Esophagus (tissue), 2 donors: Measurements from ENCODE around the gene SLC2A9. TPM values are rescaled to one million over a fixed set of nuclear protein-coding genes. Genes with fewer than 3 reads are reported as not detected.

Experiments used
- H3K27ac ChIP-seq, 2 donors: one replicate each; pipeline ENCODE4 v1.5.1; 2013; ENCODE audit warnings: low read depth in 2 of 2, mild to moderate bottlenecking in 2 of 2, inconsistent platforms in 1 of 2, low read length in 1 of 2, moderate library complexity in 1 of 2
- H3K27me3 ChIP-seq, 2 donors: one replicate each; pipeline ENCODE4 v1.6.1; 2013; ENCODE audit warnings: low read length in 2 of 2, control low read depth in 1 of 2, mild to moderate bottlenecking in 1 of 2; ENCODE audit not compliant: insufficient read depth in 2 of 2, control insufficient read depth in 1 of 2
- H3K36me3 ChIP-seq, 2 donors: one replicate each; pipeline ENCODE4 v1.6.1; 2013; ENCODE audit warnings: low read length in 1 of 2; ENCODE audit not compliant: control insufficient read depth in 2 of 2, insufficient read depth in 2 of 2
- H3K4me1 ChIP-seq, 2 donors: one replicate each; pipeline ENCODE4 v1.6.1; 2013; ENCODE audit warnings: low read length in 1 of 2; ENCODE audit not compliant: control insufficient read depth in 2 of 2, insufficient read depth in 2 of 2
- H3K4me3 ChIP-seq, 2 donors: one replicate each; pipeline ENCODE4 v1.5.1; 2013; ENCODE audit warnings: low read length in 2 of 2, mild to moderate bottlenecking in 2 of 2, low read depth in 1 of 2, moderate library complexity in 1 of 2
- H3K9me3 ChIP-seq, 2 donors: one replicate each; pipeline ENCODE4 v1.6.1; 2013; ENCODE audit warnings: mild to moderate bottlenecking in 2 of 2, low read depth in 1 of 2, low read length in 1 of 2, moderate library complexity in 1 of 2; ENCODE audit not compliant: control insufficient read depth in 2 of 2, insufficient read depth in 1 of 2
- WGBS, 2 donors: extraction: QIAGEN DNeasy Blood & Tissue Kit; methylation state at CpG; one replicate each; pipeline ENCODE4 v1.1.7; 2013; 5-methylcytosine and 5-hydroxymethylcytosine counted together
- polyA plus RNA-seq, 2 donors: library from polyadenylated mRNA; stranded (reverse); fragments of 200-250 nt; gene quantifications; one replicate each; pipeline ENCODE4 v1.2.3, GENCODE V29; 2013
- donor health status: healthy with polysubstance abuse.
- donor health status: Bipolar disorder and iron deficiency.

SLC2A9 gene
- polyA plus RNA-seq, 2 donors, result 4.1 to 5.8 TPM

- no peak overlapping the region for H3K4me3 ChIP-seq
- H3K36me3 ChIP-seq, result no peaks in the 10 kb centered on the region
- H3K4me1 ChIP-seq, result no peaks in the 10 kb centered on the region
- no peak overlapping the region for H3K27ac ChIP-seq
- 71 to 72% methylated on average over 4 of the region's 4 CpGs for WGBS, 2 donors
- H3K9me3 ChIP-seq, result no peaks in the 10 kb centered on the region
- H3K27me3 ChIP-seq, result no peaks in the 10 kb centered on the region
These were observed 126.0 kb downstream of the SLC2A9 start for GRCh38 chr4:9895333-9895705.

GRCh38 chr4:9894644-9895332 is 126.5 kb downstream of the SLC2A9 start:
- Histone ChIP-seq H3K27ac (no peak overlapping the region), H3K27me3 (no peaks in the 10 kb centered on the region), H3K36me3 (no peaks in the 10 kb centered on the region), H3K9me3 (no peaks in the 10 kb centered on the region), H3K4me1 (no peaks in the 10 kb centered on the region), H3K4me3 (no peak overlapping the region)
- 69 to 71% methylated on average over 3 of the region's 3 CpGs for WGBS, 2 donors

- H3K4me3 ChIP-seq, result no peak overlapping the region
- WGBS, 2 donors, result 71 to 79% methylated on average over 8 of the region's 8 CpGs
- no peaks in the 10 kb centered on the region for H3K4me1 ChIP-seq
- no peak overlapping the region for H3K27ac ChIP-seq
- no peaks in the 10 kb centered on the region for H3K36me3 ChIP-seq
- H3K9me3 ChIP-seq, result no peaks in the 10 kb centered on the region
- H3K27me3 ChIP-seq, result no peaks in the 10 kb centered on the region
These were observed 127.8 kb downstream of the SLC2A9 start for GRCh38 chr4:9893329-9894108.

DNA sequence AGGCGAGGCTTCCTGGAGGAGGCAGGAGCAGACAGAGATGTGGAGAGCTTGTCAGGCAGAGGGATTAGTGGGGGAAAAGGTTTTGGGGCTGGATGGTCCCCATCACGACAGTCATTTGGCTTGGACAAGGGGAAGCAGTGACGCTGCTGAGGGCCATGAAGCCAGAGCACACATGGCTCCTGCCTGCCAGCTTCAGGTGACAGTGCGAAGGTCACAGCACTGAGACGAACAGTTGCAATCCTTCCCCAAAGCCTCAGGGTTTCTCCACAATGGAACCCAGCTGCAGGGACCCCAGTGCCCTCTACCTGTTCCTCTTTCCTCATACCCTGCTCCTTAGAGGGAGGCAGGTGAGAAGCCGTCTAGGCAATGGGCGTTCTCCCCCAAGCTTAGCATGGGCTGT is 129.6 kb downstream of the SLC2A9 start:
- 82 to 92% methylated on average over 7 of the region's 7 CpGs for WGBS, 2 donors
- Histone ChIP-seq H3K27ac (no peak overlapping the region), H3K4me3 (no peak overlapping the region), H3K36me3 (no peaks in the 10 kb centered on the region), H3K4me1 (no peaks in the 10 kb centered on the region), H3K9me3 (no peaks in the 10 kb centered on the region), H3K27me3 (no peaks in the 10 kb centered on the region)

GRCh38 chr4:9891056-9891455 is 130.2 kb downstream of the SLC2A9 start:
- Histone ChIP-seq H3K27ac (no peak overlapping the region), H3K27me3 (no peaks in the 10 kb centered on the region), H3K4me1 (no peaks in the 10 kb centered on the region), H3K36me3 (no peaks in the 10 kb centered on the region), H3K4me3 (no peak overlapping the region), H3K9me3 (no peaks in the 10 kb centered on the region)
- 71 to 73% methylated on average over 7 of the region's 7 CpGs for WGBS, 2 donors

DNA sequence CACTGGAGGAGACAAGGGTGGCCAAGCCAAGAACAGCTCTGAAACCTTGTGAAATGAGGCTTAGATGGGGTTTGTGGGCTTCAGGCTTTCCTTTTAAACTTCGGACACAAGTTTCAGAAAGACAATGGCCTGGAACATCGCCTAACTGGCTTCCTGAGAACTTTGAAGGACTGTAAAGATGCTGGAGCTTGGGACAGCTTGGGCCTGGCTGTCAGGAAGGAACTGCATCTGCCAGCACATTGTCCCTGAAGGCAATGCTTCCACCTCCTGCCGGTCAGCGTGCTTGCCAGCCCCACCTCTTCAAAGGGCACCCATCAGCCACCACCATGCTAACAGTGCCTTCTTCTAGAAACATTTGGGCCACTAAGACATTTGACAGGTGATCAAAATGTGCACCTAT is 132.0 kb downstream of the SLC2A9 start:
- 72 to 76% methylated on average over 4 of the region's 4 CpGs for WGBS, 2 donors
- H3K27me3 ChIP-seq, result no peaks in the 10 kb centered on the region
- no peaks in the 10 kb centered on the region for H3K36me3 ChIP-seq
- no peaks in the 10 kb centered on the region for H3K4me1 ChIP-seq
- H3K9me3 ChIP-seq, result no peaks in the 10 kb centered on the region
- no peak overlapping the region for H3K4me3 ChIP-seq
- H3K27ac ChIP-seq, result no peak overlapping the region

- H3K9me3 ChIP-seq, result no peaks in the 10 kb centered on the region
- no peak overlapping the region for H3K27ac ChIP-seq
- H3K36me3 ChIP-seq, result no peaks in the 10 kb centered on the region
- WGBS, 2 donors, result 92 to 93% methylated on average over 5 of the region's 5 CpGs
- H3K27me3 ChIP-seq, result no peaks in the 10 kb centered on the region
- no peak overlapping the region for H3K4me3 ChIP-seq
- no peaks in the 10 kb centered on the region for H3K4me1 ChIP-seq
These were observed 135.3 kb downstream of the SLC2A9 start for GRCh38 chr4:9885958-9886357.

DNA sequence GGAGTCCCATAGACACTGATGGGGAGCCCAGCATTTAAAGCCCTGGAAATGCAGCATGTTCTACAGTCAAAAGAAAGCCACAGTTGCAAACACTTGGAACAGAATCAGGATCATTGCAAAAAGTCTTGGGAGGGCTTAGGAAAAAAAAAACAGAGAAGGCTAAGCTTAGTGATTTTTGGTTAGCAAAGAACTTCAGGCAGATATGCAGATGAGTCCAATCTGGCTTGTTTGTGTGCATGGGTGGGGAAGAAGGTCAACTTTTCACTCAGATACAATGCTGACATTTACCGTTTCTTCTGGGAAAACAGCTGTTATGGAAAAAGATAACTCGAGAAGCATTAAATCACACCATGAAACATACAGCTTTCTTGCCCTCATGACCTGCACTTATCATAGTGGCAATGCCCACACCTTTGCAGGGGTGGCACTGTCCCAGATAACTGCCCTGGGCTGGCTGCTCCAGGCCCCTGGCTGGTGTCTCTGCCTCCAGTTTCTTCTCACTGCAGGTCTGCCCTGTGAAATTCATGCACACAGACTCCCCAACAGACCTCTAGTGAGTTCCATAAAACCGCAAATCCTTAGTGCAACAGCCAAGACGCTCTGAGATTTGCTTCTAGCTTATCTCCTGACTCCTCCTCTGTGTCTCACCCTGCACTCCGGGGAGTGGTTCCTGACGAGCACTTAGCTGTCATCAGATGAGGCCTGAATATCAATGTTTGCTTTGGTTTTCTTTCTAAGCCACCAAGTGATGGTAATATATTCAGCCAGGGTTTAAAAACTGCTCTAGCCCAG is 140.7 kb downstream of the SLC2A9 start:
- Histone ChIP-seq H3K4me1 (no peaks in the 10 kb centered on the region), H3K27me3 (no peaks in the 10 kb centered on the region), H3K4me3 (no peak overlapping the region), H3K9me3 (no peaks in the 10 kb centered on the region), H3K27ac (no peak overlapping the region), H3K36me3 (no peaks in the 10 kb centered on the region)
- WGBS, 2 donors, result 64 to 68% methylated on average over 6 of the region's 6 CpGs

DNA sequence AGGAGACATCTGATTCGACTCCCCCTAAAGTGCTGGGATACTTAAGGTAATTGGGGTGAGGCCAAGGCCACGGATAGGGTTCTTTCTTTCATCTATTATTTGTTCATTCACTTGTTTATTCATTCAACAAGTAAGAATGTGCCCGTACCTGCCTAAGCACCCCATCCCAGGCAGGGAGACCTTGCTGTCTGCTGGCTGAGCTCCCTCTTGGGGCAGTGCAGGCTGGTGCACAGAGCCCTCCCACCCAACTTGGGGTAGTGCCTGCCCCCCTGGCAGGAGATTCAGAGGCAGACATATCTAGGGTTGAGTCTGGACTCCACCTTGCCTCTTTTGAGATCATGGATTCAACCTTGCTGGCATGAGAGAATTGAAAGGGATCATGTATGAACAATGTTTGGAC is 144.2 kb downstream of the SLC2A9 start:
- WGBS, 2 donors, result 43 to 51% methylated on average over 3 of the region's 3 CpGs
- Histone ChIP-seq H3K27me3 (no peaks in the 10 kb centered on the region), H3K4me3 (no peak overlapping the region), H3K9me3 (no peaks in the 10 kb centered on the region), H3K4me1 (no peaks in the 10 kb centered on the region), H3K36me3 (peaks cover 0 to 2% of the 10 kb centered on the region in 2 donors), H3K27ac (no peak overlapping the region)
